AG09309 (cell line): Measurements from ENCODE around the gene SMAD9.
"Not testable (repeated sequence)": the region's sequence is repeated elsewhere in the genome, so short reads cannot be mapped to it uniquely, and the experiment has no call there.

ENCODE experiments used
- DNase-seq: peaks from one replicate; pipeline ENCODE4 v3.0.0-alpha.2; 2010; ENCODE audit warnings: low read depth
- H3K4me3 ChIP-seq: 2 replicates; pipeline ENCODE4 v1.5.1; 2011; ENCODE audit warnings: mild to moderate bottlenecking, low read depth, low read length, moderate library complexity; ENCODE audit not compliant: control insufficient read depth
- CTCF ChIP-seq: IDR thresholded peaks from 2 replicates; pipeline ENCODE4 v1.5.1; 2011; ENCODE audit warnings: mild to moderate bottlenecking, low read depth, low read length, inconsistent platforms; ENCODE audit not compliant: insufficient read depth, control insufficient read depth; ENCODE audit errors: missing control alignments

The SMAD9 gene

GRCh38 chr13:36884235-36884634 is 35.8 kb downstream of the SMAD9 start:
- no peak for DNase-seq
- no peak overlapping the region for H3K4me3 ChIP-seq
- no peak for TF ChIP-seq CTCF

- DNase-seq, result no peak
- H3K4me3 ChIP-seq, result no peak overlapping the region
- no peak for TF ChIP-seq CTCF
These were observed 36.2 kb downstream of the SMAD9 start for GRCh38 chr13:36883824-36884223.

- DNase-seq, H3K4me3 ChIP-seq: not testable (repeated sequence)
These were observed 36.6 kb downstream of the SMAD9 start for GRCh38 chr13:36883392-36883791.

- no peak for DNase-seq
- TF ChIP-seq CTCF, result no peak
- no peak overlapping the region for H3K4me3 ChIP-seq
These were observed 37.1 kb downstream of the SMAD9 start for GRCh38 chr13:36882829-36883390.

GRCh38 chr13:36880961-36881360 is 39.1 kb downstream of the SMAD9 start:
- H3K4me3 ChIP-seq, result no peak overlapping the region
- DNase-seq, result no peak
- TF ChIP-seq CTCF, result no peak

- H3K4me3 ChIP-seq, result no peak overlapping the region
- no peak for TF ChIP-seq CTCF
- DNase-seq, result no peak
These were observed 40.7 kb downstream of the SMAD9 start for GRCh38 chr13:36879218-36879938.

GRCh38 chr13:36875961-36876360 is 44.1 kb downstream of the SMAD9 start:
- TF ChIP-seq CTCF, result no peak
- no peak for DNase-seq

More at GRCh38 chr13:36875961-36876360, 44.1 kb downstream of the SMAD9 start:
- no peak overlapping the region for H3K4me3 ChIP-seq
